Forelimb muscle (tissue), 1 donor: ENCODE data around the gene ABCD3. TPM values are rescaled to one million over a fixed set of nuclear protein-coding genes. Genes with fewer than 3 reads are reported as not detected.
"Not testable (repeated sequence)": the region's sequence is repeated elsewhere in the genome, so short reads cannot be mapped to it uniquely, and the experiment has no call there.

Experiments used
- DNase-seq: peaks from one replicate; pipeline ENCODE4 v3.0.0-alpha.2; 2013; ENCODE audit warnings: low read depth
- polyA plus RNA-seq: library from polyadenylated mRNA; unstranded; fragments of 120-200 nt; gene quantifications from one replicate; pipeline ENCODE4 v1.2.1, GENCODE V29; 2013; ENCODE audit not compliant: insufficient read length

Gene ABCD3
- polyA plus RNA-seq, 1 donor = 22.0 TPM

DNA sequence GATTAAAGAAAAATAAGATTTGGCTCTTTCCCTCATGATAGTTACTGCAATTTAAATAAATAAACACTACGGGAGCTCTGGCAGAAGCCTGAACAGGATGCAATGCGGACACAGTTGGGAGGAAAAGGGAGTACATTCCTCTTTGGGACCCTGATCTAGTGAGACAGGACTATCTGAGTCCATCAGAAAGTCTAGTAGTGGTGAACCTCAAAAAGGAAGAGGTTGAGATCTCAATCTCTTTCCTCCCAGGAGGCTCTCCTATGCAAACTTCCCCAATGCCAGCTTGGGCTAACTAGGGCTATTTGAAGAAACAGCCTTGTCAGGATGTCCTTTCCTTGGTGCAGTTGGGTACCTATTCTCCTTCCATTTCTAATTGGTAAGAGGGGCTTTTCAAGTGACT, 4.9 kb upstream of the ABCD3 start:
- DNase-seq = no peak

DNA sequence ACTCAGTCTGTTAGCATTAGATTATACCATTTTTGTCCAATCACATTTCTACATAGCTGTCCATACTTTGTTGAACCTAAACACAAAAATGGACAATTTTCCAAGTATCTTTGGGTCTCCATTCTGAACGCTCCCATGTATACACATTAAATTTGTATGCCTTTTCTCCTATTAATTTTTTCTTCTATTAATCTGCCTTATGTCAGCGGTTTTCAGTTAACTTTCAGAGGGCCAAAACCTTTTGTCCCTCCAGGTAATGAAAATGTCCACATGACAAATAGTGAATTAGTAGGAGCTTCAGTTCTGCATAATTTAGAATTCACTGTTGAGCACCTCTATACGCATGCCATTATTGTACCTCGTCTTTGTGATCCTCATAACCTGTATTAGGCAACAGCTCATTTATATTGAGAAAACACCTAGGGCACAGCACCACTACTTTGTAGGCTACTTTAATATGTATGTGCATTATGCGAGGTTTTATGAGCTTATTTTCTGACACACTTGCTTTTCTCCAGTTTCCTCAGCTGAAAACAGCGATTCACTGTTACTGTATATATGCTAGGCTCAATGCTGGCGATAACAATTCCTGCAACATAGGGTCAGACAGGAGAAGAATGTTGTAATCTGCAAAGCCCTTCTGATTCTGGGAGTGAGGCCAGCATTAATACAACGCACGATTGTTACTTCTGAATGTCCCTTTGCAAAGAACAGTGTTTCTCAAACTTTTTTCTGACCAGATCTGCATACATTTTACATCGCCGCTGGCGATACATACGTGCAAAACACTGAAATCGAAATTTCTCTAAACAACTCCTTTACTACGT, 1.1 kb upstream of the ABCD3 start:
- peak; percentile 55 for DNase-seq

DNA sequence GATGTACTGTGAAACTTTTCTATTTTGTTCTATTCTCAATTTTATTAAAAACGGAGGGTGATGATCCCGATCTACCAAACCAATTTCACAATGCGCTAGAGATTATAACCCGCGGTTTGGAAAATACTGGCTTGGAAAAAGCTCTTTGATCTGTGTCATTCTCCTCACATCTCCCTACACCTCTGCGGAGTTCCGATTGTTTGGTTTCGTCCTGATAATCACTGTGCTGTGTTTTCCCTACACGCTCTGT, 536 bp upstream of the ABCD3 start:
- DNase-seq = no peak

DNA sequence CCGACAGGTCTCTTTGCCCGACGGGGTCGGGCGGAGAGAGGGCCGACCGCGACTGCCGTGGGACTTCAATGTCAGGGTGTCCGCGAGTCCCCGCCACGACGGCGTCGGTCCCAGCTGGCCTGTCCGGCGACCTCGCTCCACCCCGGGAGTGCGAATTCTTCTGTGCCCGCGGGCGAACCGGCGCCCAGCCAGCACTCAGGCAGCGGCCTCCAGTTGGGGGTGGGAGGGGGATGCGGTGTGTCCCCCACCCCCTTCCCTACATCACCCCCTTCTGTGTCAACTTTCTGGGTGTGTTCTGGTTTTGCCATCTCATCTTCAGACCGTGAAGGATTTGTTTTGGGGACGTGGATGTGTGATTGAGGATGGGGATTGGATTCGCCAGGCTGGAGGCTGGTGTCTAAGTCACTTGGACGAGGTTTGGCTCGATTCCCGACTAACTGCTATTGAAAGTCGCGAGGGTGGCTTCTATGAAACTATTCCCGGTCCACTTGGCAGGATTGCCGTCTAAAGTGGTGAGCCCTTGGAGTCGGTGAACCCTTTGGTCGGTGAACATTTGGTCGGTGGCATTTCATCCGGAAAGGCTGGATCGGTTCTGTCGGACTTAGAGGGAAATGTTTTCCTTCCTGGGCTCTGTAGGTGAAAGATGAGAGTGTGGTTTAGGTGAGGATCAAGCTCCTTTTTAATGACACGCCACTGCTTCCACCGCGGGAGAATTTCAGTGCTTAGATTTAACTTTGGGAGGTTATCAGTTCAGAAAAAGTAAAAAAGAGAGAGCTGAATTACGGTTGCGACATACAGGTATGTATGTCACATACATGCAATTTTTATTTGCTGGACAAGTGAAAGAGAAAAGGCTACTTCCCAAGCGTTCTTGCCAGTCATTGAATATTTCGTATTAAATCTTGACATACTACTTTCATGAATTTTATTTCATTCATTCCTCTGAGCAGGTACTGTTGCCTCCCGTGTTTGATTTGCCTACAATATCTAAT, 771 bp downstream of the ABCD3 start:
- DNase-seq = no peak

DNA sequence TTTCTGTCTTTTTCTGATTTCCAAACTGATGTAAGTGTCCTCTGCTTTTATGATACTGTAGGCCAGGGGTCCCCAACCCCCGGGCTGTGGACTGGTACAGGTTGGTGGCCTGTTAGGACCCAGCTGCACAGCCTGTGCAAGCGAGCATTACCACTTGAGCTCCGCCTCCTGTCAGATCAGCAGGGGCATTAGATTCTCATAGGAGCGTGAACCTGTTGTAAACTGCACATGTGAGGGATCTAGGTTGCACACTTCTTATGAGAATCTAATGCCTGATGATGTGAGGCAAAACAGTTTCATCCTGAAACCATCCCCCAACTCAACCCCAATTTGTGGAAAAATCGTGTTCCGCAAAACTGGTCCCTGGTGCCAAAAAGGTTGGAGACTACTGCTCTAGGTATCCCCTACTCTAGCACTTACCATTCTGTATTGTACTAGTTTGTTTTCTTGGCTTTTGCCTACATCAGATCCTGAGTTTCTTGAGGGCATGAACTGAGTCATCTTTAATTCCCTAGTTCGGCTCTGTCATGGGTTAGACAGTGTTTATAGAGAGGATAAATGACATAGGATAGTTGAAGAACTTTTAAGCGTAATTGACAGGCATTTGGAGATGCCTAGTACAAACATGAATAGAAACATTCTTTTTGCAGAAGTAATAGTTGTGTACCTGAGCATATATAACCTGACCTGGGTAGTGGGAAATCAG, 4.1 kb downstream of the ABCD3 start:
- DNase-seq = no peak

DNA sequence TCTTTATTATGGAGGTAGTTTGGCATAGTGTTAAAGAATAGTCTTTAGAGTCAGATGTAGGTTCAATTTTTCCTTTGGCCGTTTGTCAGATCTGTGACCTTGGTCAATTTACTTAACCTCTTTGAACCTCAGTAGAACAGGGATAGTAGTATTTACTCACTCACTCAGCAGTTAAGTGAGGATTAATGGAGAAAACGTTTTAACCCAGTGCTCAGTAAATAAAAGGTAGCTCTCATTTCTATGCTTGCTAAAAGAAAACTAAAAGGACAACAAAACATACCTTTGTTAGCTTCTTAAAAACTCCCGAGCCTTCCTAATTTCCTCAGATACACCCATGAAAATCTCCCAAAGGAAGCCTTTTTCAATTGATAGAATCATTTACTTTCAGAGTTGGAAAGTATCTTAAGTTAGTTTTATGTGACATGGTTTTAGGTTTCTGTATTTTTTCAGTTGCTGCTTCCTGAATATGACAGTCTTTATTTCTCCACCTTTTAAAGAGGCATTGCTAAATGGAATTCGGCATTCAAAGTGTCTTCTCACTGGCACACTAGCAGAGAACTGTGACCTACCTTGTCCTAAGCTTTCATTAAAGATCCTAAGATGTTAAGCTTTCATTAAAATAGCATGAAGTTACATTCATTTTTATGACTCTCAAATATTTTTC, 7.8 kb downstream of the ABCD3 start:
- no peak for DNase-seq

DNA sequence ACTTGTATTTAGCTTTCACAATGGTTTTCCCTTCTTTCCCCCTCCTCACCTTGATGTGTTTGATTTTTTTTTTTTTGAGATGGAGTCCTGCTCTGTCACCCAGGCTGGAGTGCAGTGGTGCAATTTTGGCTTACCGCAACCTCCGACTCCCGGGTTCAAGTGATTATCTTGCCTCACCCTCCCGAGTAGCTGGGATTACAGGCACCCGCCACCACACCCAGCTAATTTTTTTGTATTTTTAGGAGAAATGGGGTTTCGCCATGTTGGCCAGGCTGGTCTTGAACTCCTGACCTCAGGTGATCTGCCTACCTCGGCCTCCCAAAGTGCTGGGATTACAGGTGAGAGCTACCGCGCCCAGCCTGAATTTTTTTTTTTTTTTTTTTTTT, 8.3 kb downstream of the ABCD3 start:
- DNase-seq = not testable (repeated sequence)

DNA sequence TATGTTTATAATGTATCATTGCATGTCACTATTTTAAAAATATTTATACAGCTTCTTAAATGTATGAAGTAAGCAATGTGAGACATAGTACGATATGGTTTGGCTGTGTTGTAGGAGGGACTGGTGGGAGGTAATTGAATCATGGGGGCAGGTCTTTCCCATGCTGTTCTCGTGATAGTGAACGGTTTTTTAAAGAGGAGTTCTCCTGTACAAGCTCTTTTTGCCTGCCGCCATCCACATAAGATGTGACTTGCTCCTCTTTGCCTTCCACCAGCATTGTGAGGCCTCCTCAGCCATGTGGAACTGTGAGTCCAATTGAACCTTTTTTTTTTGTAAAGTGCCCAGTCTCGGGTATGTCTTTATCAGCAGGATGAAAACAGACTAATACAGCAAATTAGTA, 10.3 kb downstream of the ABCD3 start:
- DNase-seq = no peak

DNA sequence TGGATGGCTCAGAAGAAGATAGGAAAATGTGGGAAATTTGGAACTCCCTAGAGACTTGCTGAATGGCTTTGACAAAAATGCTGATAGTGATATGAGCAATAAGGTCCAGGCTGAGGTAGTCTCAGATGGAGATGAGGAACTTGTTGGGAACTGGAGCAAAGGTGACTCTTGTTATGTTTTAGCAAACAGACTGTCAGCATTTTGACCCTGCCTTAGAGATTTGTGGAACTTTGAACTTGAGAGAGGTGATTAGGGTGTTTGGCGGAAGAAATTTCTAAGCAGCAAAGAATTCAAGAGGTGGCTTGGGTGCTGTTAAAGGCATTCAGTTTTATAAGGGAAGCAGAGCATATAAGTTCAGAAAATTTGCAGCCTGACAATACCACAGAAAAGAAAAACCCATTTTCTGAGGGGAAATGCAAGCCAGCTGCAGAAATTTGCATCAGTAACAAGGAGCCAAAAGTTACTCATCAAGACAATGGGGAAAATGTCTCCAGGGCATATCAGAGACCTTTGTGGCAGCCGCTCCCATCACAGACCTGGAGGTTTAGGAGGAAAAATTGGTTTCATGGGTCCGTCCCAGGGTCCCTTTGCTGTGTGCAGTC, 10.8 kb downstream of the ABCD3 start:
- DNase-seq = not testable (repeated sequence)

DNA sequence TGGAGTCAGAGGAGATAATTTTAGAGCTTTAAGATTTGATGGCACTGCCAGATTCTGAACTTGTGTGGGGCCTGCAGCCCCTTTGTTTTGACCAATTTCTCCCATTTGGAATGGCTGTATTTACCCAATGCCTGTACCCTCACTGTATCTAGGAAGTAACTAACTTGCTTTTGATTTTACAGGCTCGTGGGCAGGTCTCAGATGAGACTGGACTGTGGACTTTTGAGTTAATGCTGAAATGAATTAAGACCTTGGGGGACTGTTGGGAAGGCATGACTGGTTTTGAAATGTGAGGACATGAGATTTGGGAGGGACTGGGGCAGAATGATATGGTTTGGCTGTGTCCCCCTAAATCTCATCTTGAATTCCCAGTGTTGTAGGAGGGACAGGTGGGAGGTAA, 11.9 kb downstream of the ABCD3 start:
- not testable (repeated sequence) for DNase-seq

DNA sequence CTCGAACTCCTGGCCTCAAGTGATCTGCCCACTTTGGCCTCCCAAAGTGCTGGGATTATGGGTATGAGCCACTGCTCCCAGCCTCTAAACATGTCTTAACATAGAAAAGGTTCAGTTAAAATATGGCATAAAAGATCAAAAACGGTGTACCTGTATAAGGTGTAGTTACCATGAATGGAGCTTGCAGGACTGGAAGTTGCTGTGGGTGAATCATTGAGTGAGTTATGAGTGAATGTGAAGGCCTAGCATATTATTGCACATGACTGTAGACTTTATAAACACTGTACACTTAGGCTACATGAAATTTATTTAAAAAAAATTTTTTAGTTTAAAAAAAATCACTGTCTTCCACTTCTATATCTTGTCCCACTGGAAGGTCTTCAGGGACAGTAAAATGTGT, 15.7 kb downstream of the ABCD3 start:
- DNase-seq = no peak

DNA sequence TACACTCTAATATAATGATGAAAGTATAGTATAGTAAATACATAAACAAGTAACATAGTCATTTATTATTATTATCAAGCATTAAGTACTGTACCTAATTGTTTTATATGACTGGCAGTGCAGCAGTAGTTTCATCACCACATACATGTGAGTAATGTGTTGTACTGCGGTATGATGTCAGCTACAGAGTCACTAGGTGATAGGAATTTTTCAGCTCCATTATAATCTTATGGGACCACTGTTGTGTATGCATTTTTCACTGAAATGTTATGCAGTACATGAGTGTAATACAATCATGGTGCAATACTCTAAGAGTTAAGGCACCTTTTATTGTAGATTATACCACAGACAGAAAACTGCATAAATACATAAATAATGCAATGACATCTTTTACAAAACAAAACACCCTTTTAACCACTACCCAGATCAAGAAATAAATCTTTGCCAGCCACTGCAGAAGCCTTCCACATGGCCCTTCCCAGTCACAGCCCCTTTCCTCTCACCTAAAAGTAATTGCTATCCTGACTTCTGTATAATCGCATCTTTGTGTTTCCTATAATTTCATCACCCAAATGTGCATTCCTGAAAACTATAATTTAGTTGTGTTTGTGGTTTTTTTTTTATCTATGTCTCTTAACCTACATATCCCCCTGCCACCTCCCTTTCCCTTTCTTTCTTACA, 16.3 kb downstream of the ABCD3 start:
- DNase-seq = no peak

DNA sequence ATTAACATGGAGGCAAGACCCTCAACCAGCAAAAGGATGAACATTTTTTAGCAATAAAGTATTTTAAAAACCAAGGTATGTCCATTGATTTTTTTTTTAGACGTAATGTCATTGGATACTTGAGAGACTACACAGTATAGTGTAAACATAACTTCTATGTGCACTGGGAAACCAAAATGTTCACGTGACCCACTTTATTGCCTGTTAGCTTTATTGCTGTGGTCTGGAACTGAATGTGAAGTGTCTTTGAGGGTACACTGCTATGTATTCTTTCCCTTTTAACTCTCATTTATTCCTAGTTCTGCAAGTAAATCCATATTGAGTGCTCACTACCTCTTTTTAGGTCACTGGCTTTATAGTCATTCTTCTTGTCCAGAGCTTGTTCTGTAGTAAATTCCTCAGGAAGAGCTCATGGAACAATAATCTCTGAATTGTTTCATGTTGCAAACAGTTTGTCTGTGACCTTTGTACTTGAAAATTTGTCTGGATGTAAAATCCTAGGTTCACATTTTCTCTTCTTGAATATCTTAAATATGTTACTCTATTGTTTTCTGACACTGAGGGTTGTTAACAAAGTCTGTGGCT, 20.6 kb downstream of the ABCD3 start:
- DNase-seq = no peak

DNA sequence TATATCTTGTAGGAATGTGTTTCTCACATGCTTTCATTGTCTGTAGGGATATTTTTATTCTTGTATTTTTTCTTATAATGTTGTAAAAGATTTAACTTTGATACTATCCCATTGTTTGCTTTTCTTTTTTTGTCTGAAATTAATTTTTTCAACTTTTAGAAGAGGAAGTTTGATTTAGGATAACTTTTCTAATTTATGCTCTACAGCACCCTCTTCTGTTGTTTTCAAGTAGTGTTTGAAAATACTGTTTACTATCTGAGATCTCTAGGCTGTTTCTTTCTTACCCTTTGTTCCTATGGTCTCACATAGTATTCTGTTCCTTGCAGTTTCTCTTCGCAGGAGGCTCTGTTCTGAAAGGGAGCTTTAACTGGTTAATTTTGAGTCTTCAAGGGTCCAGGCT, 21.9 kb downstream of the ABCD3 start:
- no peak for DNase-seq

DNA sequence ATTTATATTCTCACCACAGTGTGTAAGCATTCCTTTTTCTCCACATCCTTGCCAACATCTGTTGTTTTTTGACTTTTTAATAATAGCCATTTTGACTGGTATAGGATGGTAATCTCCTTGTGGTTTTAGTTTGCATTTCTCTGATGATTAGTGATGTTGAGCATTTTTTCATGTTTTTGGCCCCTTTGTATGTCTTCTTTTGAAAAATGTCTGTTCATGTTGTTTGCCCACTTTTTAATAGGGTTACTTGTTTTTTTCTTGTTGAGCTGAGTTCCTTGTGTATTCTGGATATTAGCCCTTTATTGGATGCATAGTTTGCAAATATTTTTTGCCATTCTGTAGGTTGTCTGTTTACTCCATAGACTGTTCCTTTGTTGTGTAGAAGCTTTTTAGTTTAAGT, 24.9 kb downstream of the ABCD3 start:
- not testable (repeated sequence) for DNase-seq

DNA sequence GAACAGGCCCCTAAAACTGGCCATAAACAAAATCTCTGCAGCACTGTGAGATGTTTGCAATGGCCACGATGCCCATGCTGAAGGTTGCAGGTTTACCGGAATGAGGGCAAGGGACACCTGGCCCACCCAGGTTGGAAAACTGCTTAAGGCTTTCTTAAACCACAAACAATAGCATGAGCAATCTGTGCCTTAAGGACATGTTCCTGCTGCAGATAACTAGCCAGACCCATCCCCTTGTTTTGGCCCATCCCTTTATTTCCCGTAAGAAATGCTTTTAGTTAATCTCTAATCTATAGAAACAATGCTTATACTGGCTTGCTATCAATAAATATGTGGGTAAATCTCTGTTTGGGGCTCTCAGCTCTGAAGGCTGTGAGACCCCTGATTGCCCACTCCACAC, 26.6 kb downstream of the ABCD3 start:
- DNase-seq = not testable (repeated sequence)

DNA sequence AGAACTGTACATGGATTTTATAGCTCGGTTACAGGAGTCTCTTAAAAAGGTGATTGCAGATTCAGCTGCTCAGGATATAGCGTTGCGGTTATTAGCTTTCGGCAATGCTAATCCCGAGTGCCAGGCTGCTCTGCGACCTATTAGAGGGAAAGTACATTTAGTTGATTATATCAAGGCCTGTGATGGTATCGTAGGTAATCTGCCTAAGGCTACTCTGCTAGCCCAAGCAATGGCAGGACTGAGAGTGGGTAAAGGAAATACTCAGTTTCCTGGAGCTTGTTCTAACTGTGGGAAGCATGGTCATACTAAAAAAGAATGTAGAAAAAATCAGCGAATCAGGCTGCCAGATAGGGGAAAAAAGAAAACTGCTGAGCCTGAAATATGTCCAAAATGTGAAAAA, 27.5 kb downstream of the ABCD3 start:
- DNase-seq = not testable (repeated sequence)

DNA sequence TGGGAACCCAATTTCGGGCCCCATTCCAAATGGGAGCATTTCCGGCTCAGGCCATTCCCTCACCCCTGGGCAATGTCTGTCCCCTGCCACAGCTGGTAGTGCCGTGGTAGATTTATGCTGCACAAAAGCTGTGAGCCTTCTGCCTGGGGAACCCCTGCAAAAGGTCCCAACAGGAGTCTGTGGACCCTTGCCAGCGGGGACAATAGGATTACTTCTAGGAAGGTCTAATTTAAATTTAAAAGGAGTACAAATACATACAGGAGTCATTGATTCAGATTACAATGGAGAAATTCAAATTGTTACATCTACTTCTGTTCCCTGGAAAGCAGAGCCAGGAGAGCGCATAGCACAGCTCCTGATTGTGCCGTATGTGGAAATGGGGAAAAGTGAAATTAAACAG, 28.0 kb downstream of the ABCD3 start:
- DNase-seq = not testable (repeated sequence)

DNA sequence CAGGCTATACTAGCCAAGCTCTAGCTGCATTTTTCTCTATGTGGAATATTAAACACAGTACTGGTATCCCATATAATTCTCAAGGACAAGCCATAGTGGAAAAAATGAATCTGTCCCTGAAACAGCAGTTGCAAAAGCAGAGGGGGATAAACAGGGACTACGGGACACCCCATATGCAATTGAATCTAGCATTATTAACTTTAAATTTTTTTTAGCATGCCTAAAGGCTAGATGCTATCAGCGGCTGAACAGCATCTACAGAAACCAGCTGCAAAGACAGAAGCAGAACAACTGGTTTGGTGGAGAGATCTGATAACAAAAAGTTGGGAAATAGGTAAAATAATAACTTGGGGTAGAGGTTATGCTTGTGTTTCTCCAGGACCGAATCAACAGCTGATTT, 30.6 kb downstream of the ABCD3 start:
- DNase-seq = not testable (repeated sequence)

DNA sequence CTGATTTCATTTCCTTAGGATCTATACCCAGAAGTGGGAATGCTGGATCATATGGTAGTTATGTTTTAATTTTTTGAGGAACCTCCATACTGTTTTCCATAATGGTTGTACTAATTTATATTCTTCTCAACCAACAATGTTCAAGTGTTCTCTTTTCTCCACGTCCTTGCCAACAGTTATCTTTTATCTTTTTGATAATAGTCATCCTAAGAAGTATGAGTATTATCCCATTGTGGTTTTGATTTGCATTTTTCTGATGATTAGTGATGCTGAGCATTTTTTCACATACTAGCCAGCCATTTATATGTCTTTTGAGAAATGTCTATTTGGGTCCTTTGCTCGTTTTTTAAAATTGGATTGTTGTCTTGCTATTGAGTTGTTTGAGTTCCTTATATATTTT, 38.5 kb downstream of the ABCD3 start:
- no peak for DNase-seq
